Measurements from ENCODE around the gene DAB2.

DNA sequence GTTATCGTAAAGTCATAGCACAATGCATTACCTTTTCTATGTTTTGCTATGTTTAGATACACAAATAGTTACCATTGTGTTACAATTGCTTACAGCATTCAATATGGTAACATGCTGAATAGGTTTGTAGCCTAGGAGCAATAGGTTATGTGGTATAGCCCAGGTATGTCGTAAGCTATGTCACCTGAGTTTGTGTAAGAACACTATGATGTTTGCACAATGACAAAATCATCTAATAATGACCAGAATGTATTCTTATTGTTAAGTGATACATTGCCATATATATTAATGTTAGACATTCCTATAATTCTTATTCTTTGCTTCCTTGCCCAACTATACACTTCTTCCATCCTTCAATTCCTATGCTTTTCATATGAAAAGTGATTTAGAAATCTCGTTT lies 18.2 kb upstream of the DAB2 start:
- TF ChIP-seq RFX5 (IDR thresholded peaks at IDR 0.05; ENCODE audit: borderline replicate concordance, low read depth, low read length) (no peak), TCF12 (IDR thresholded peaks at IDR 0.05; ENCODE audit: low read depth, low read length) (no peak), POLR2A (IDR thresholded peaks at IDR 0.05; ENCODE audit: control extremely low read depth in 1 of 2, low read depth in 2 of 2, low read length in 2 of 2) (no peak), CBX5 (IDR thresholded peaks at IDR 0.05; ENCODE audit: low read depth, low read length) (no peak), SP1 (IDR thresholded peaks at IDR 0.05; ENCODE audit: low read depth, low read length) (no peak), POLR2AphosphoS5 (IDR thresholded peaks at IDR 0.05; ENCODE audit: low read depth, low read length) (no peak), CBX8 (IDR thresholded peaks at IDR 0.05; ENCODE audit: borderline replicate concordance, low read depth, low read length) (no peak), CHD2 (IDR thresholded peaks at IDR 0.05; ENCODE audit: low read length) (no peak)
- TF ChIP-seq, protein P1, sequence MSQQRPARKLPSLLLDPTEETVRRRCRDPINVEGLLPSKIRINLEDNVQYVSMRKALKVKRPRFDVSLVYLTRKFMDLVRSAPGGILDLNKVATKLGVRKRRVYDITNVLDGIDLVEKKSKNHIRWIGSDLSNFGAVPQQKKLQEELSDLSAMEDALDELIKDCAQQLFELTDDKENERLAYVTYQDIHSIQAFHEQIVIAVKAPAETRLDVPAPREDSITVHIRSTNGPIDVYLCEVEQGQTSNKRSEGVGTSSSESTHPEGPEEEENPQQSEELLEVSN (IDR thresholded peaks at IDR 0.05) = no peak
- TF ChIP-seq, protein P2, sequence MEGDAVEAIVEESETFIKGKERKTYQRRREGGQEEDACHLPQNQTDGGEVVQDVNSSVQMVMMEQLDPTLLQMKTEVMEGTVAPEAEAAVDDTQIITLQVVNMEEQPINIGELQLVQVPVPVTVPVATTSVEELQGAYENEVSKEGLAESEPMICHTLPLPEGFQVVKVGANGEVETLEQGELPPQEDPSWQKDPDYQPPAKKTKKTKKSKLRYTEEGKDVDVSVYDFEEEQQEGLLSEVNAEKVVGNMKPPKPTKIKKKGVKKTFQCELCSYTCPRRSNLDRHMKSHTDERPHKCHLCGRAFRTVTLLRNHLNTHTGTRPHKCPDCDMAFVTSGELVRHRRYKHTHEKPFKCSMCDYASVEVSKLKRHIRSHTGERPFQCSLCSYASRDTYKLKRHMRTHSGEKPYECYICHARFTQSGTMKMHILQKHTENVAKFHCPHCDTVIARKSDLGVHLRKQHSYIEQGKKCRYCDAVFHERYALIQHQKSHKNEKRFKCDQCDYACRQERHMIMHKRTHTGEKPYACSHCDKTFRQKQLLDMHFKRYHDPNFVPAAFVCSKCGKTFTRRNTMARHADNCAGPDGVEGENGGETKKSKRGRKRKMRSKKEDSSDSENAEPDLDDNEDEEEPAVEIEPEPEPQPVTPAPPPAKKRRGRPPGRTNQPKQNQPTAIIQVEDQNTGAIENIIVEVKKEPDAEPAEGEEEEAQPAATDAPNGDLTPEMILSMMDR (IDR thresholded peaks at IDR 0.05; ENCODE audit: control extremely low read depth in 1 of 3, insufficient read depth in 1 of 3, low read depth in 1 of 3, low read length in 3 of 3) = no peak
